Activated naive CD8-positive, alpha-beta T cell (primary cell): ENCODE data around the gene PGP.
"Not testable (repeated sequence)": the region's sequence is repeated elsewhere in the genome, so short reads cannot be mapped to it uniquely, and the experiment has no call there.

Experiments
- H3K27ac Mint-ChIP-seq: one replicate; pipeline ENCODE4 v1.8.0; 2021; ENCODE audit warnings: mixed read lengths
- H3K27me3 Mint-ChIP-seq: one replicate; pipeline ENCODE4 v1.8.0; 2021; ENCODE audit warnings: mixed read lengths
- H3K36me3 Mint-ChIP-seq: one replicate; pipeline ENCODE4 v1.8.0; 2021; ENCODE audit warnings: mixed read lengths
- H3K4me1 Mint-ChIP-seq: one replicate; pipeline ENCODE4 v1.8.0; 2021; ENCODE audit warnings: low read depth, mixed read lengths
- H3K4me3 Mint-ChIP-seq: one replicate; pipeline ENCODE4 v1.8.0; 2021; ENCODE audit warnings: mild to moderate bottlenecking, mixed read lengths
- H3K9me3 Mint-ChIP-seq: one replicate; pipeline ENCODE4 v1.8.0; 2021; ENCODE audit warnings: low read depth, mixed read lengths

PGP gene

GRCh38 chr16:2243031-2243528 is 28.4 kb upstream of the PGP start:
- Mint-ChIP-seq H3K36me3 (no peaks in the 10 kb centered on the region), H3K4me3 (no peak overlapping the region), H3K27ac (no peak overlapping the region), H3K4me1 (no peaks in the 10 kb centered on the region), H3K9me3 (no peaks in the 10 kb centered on the region), H3K27me3 (no peaks in the 10 kb centered on the region)

GRCh38 chr16:2242598-2242997 is 28.0 kb upstream of the PGP start:
- H3K36me3 Mint-ChIP-seq: no peaks in the 10 kb centered on the region
- H3K4me1 Mint-ChIP-seq: no peaks in the 10 kb centered on the region
- H3K27ac Mint-ChIP-seq: no peak overlapping the region
- H3K9me3 Mint-ChIP-seq: no peaks in the 10 kb centered on the region
- H3K27me3 Mint-ChIP-seq: no peaks in the 10 kb centered on the region
- no peak overlapping the region for H3K4me3 Mint-ChIP-seq

- H3K9me3 Mint-ChIP-seq, H3K27me3 Mint-ChIP-seq, H3K4me3 Mint-ChIP-seq, H3K27ac Mint-ChIP-seq, H3K4me1 Mint-ChIP-seq, H3K36me3 Mint-ChIP-seq: not testable (repeated sequence)
Observed at GRCh38 chr16:2240331-2240730, 25.7 kb upstream of the PGP start.

- Mint-ChIP-seq H3K27me3 (no peaks in the 10 kb centered on the region), H3K4me1 (no peaks in the 10 kb centered on the region), H3K4me3 (no peak overlapping the region), H3K36me3 (no peaks in the 10 kb centered on the region), H3K27ac (no peak overlapping the region), H3K9me3 (no peaks in the 10 kb centered on the region)
Observed at GRCh38 chr16:2238838-2239675, 24.4 kb upstream of the PGP start.

DNA sequence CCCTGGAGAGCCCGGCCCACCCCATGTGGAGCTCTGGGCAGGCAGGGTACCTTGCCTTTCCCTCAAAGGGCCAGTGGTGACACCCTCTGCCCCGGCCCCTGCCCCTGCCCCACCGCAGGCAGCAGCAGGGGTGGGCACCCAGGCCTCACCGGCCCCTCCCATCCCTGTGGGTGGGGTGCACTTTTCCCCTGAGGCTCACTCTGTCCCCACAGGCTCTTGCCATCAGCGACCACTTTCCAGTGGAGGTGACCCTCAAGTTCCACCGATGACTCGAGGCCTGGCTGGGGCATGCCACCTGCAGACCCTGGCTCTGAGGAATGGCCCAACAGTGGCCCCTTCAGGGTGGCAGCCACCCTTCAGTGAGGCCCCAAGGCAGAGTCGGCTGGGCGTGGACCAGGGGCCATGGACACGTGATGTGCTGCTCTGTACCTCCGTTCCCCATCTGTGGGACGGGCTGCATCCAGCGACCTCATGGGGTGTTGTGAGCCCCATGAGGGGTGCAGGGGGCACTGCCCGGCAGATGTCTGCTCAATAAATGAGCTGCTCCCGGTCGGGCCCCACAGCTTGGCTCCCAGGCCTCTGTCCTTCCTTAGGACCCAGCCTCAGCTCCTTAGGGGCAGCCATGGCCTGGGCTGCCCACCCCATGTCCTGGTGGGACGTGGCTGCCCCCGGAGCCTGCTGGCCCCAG is 23.7 kb upstream of the PGP start:
- H3K36me3 Mint-ChIP-seq: no peaks in the 10 kb centered on the region
- H3K27ac Mint-ChIP-seq: no peak overlapping the region
- H3K4me1 Mint-ChIP-seq: no peaks in the 10 kb centered on the region
- no peak overlapping the region for H3K4me3 Mint-ChIP-seq
- no peaks in the 10 kb centered on the region for H3K9me3 Mint-ChIP-seq
- no peaks in the 10 kb centered on the region for H3K27me3 Mint-ChIP-seq

DNA sequence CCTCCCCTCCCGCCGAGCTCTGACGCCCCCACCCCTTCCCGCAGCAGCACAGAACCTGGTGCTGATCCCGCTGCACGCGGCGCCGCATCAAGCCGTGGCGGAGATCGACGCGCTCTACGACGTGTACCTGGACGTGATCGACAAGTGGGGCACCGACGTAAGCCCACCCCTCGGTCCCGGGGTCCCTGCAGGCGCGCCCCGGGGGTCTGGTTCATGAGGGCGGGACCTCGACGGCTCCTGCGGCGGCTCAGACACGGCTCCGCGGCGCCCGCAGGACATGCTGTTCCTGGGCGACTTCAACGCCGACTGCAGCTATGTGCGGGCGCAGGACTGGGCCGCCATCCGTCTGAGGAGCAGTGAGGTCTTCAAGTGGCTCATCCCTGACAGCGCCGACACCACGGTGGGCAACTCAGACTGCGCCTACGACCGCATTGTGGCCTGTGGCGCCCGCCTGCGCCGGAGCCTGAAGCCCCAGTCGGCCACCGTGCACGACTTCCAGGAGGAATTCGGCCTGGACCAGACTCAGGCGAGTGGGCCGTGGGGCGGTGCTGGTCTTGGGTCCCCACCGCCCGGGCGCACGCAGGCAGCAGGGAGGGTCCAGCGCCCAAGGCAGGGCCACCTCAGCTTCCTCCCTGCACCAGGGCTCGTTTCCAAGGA is 23.0 kb upstream of the PGP start:
- no peaks in the 10 kb centered on the region for H3K36me3 Mint-ChIP-seq
- H3K27ac Mint-ChIP-seq: no peak overlapping the region
- no peaks in the 10 kb centered on the region for H3K27me3 Mint-ChIP-seq
- no peak overlapping the region for H3K4me3 Mint-ChIP-seq
- no peaks in the 10 kb centered on the region for H3K9me3 Mint-ChIP-seq
- H3K4me1 Mint-ChIP-seq: no peaks in the 10 kb centered on the region

GRCh38 chr16:2237102-2237482 is 22.5 kb upstream of the PGP start:
- Mint-ChIP-seq H3K27ac (no peak overlapping the region), H3K27me3 (no peaks in the 10 kb centered on the region), H3K36me3 (no peaks in the 10 kb centered on the region), H3K4me3 (no peak overlapping the region), H3K4me1 (no peaks in the 10 kb centered on the region), H3K9me3 (no peaks in the 10 kb centered on the region)

DNA sequence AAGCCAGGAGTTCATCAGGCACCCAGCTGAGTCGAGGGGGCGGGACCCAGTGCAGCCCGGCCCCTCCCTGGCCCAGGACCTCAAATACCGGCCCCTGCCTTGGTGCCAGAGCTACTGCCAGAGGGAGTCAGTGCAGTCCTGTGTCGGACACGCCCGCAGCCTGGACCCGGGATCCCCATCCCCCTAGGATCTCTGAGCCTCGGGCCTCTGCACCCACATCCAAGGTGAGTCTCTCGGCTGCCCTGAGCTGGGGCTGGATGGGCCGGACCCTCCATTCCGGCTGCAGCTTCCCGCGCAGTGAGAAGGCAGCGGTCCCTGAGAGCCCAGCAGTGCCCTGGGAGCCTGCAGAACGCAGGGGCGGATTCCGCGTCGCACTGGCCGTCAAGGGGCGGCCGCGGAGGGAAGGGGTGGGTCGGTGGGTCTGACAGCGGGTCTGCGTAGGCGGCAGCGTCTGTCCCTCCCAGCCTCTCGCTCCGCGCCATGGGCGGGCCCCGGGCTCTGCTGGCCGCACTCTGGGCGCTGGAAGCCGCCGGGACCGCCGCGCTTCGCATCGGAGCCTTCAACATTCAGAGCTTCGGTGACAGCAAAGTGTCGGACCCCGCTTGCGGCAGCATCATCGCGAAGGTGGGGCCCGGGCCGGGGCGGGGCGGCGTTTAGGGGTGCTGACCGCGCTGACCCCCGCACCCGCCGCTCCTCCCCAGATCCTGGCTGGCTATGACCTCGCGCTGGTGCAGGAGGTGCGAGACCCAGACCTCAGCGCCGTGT is 21.9 kb upstream of the PGP start, which contains the start of gene DNASE1L2:
DNASE1L2 (plus strand) TSS at position 108 of the 765 bp plus-strand sequence; CDS start at position 481, 373 bp downstream.
- no peaks in the 10 kb centered on the region for H3K36me3 Mint-ChIP-seq
- H3K27ac Mint-ChIP-seq: no peak within 1 kb of the TSS
- H3K9me3 Mint-ChIP-seq: no peaks in the 10 kb centered on the region

DNA sequence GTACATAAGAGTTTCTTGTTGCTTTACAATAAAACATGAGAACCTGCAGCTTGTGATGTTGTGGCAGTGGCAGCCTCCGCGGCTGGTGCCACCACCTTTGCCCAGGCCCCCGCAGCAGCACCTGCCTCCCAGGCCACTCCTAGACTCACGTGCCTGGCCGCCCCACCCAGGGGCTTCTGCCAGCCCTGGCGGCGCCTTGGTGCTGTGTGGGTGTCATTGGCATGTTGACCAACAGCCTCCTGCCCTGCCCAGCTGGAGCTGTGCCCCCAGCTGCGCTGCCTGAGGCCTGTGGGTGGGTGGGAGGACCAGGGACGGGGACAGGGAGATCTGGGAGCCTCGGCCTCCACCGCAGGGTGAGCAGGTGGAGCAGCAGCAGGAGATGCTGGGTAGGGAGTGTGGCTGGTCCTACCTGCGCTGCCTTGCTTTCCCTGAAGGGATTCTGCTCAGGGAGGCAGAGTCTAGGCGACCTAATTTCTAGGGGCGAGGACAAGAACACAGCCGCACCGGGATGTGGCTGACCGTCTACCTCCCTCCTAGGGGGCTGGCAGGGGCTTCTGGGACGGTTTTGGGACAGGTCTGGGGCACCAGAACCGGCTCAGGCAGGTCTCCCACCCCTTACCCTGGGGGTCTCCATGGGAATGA is 21.2 kb upstream of the PGP start:
- Mint-ChIP-seq H3K27ac (no peak overlapping the region), H3K36me3 (no peaks in the 10 kb centered on the region), H3K4me1 (no peaks in the 10 kb centered on the region), H3K4me3 (no peak overlapping the region), H3K9me3 (no peaks in the 10 kb centered on the region), H3K27me3 (no peaks in the 10 kb centered on the region)

More for the DNA sequence above, 21.9 kb upstream of the PGP start, which contains the start of gene DNASE1L2:
- no peaks in the 10 kb centered on the region for H3K4me1 Mint-ChIP-seq
- H3K27me3 Mint-ChIP-seq: no peaks in the 10 kb centered on the region
- H3K4me3 Mint-ChIP-seq: no peak within 1 kb of the TSS

GRCh38 chr16:2235234-2235651 is 20.6 kb upstream of the PGP start:
- Mint-ChIP-seq H3K4me1 (no peaks in the 10 kb centered on the region), H3K4me3 (no peak overlapping the region), H3K27me3 (no peaks in the 10 kb centered on the region), H3K27ac (no peak overlapping the region), H3K36me3 (no peaks in the 10 kb centered on the region), H3K9me3 (no peaks in the 10 kb centered on the region)

DNA sequence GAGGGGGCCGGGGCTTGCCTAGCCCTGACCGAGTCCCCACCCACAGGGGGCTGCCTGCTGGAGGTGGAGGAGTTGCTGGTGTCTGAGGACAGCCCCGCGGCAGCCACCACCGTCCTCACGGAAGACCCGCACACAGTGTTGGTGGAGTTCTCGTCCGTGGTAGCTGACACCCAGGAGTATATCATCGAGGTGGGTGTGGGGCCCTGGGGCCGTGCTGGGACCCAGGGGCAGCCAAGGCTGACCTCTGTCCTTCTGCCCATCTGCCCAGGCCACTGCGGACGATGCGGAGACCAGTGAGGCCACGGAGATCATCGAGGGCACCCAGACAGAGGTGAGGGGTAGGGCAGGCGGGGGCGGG is 20.2 kb upstream of the PGP start:
- Mint-ChIP-seq H3K9me3 (no peaks in the 10 kb centered on the region), H3K27me3 (no peaks in the 10 kb centered on the region), H3K36me3 (no peaks in the 10 kb centered on the region), H3K4me3 (no peak overlapping the region), H3K4me1 (no peaks in the 10 kb centered on the region), H3K27ac (no peak overlapping the region)

GRCh38 chr16:2233872-2234812 is 19.5 kb upstream of the PGP start:
- H3K4me3 Mint-ChIP-seq: no peak overlapping the region
- H3K4me1 Mint-ChIP-seq: no peaks in the 10 kb centered on the region
- no peaks in the 10 kb centered on the region for H3K36me3 Mint-ChIP-seq
- no peaks in the 10 kb centered on the region for H3K27me3 Mint-ChIP-seq
- H3K27ac Mint-ChIP-seq: no peak overlapping the region
- H3K9me3 Mint-ChIP-seq: no peaks in the 10 kb centered on the region

GRCh38 chr16:2233046-2233775 is 18.6 kb upstream of the PGP start:
- H3K4me3 Mint-ChIP-seq: no peak overlapping the region
- H3K27me3 Mint-ChIP-seq: no peaks in the 10 kb centered on the region
- H3K4me1 Mint-ChIP-seq: no peaks in the 10 kb centered on the region
- H3K27ac Mint-ChIP-seq: no peak overlapping the region
- no peaks in the 10 kb centered on the region for H3K36me3 Mint-ChIP-seq
- no peaks in the 10 kb centered on the region for H3K9me3 Mint-ChIP-seq
